Tongue (tissue), 2 donors: Measurements from ENCODE around the gene HERPUD2. TPM values are rescaled to one million over a fixed set of nuclear protein-coding genes. Genes with fewer than 3 reads are reported as not detected.
"Not testable (repeated sequence)": the region's sequence is repeated elsewhere in the genome, so short reads cannot be mapped to it uniquely, and the experiment has no call there.

ENCODE experiments used
- DNase-seq: peaks from one replicate; pipeline ENCODE4 v3.0.0-alpha.2; 2015
- total RNA-seq: library from RNA; depleted of rRNA; stranded (reverse); fragments of >200 nt; gene quantifications from one replicate; pipeline ENCODE4 v1.2.3, GENCODE V29; 2014

The HERPUD2 gene
- total RNA-seq, 1 donor from 2014 or later: 19.6 TPM

DNA sequence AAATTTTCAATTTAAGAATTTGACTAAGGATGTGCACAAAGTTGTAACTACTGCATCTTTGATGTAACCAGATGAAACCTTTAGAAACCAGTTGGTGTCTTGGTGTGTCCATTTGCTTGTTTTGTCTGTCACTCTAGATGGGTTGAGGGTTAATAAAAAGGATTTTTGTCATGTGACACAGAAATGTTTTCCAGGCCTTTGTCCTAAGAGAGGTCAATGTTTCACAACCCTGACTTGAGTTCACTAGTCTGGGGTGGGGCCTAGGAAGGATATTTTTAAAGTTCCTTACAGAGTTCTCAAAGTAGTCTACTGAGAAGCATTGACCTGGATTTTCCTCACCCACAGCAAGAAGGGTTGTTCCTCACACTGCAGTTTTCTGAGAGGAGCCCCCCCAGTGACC is 90.3 kb downstream of the HERPUD2 start:
- DNase-seq: no peak

DNA sequence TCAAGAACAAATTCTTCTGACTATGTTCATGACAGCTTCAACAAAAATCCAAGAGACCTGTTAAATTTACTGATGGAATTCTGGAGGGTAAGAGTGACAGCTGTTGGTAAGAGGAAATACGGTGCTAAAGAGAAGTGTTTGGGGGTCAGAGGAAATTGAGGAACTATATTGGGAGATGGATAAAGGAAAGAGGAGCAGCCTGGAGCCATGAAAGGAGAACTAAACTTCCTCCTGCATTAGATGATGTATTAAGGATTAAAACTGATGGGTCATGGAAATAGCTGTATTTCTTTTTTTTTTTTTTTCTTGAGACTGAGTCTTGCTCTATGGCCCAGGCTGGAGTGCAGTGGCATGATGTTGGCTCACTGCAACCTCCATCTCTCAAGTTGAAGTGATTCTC is 95.3 kb downstream of the HERPUD2 start:
- no peak for DNase-seq

DNA sequence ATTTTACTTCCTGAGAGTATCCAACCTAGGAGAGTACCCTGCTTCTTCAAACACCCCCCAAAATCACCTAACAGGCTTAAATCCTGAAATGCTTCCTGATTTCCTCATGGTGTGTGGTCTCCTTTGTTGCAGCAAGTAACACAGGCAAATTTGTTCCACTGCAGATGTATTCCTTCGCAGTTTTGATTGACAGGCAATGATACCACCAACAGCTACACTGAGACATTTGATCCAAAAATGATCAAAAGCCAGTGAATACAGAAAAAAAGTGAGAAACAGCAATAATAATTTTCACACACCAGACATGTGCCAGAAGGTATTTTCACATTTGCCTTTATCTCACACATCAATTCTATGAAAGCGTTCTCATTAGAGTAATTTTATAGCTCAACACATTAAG is 95.9 kb downstream of the HERPUD2 start:
- DNase-seq: no peak

DNA sequence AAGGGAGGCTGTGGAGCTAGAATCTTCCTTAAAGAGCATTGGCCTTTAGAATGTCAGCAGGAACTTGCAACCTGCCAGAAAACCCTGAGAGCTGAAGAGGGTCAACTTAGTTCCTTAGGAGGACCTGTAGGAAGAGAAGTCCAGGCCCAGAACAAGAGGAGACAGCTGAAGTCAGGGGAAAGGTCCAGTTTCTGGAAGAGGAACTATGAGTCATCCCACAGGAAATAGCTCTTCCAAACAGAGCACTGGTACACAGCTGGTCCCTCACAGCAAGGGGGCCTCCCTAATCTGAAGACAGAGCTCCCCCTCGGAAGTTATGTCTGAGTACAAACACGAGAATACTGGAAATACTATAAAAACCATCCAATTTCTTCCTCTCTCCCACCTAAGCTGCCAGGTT is 98.9 kb downstream of the HERPUD2 start:
- peak; percentile 4 for DNase-seq

DNA sequence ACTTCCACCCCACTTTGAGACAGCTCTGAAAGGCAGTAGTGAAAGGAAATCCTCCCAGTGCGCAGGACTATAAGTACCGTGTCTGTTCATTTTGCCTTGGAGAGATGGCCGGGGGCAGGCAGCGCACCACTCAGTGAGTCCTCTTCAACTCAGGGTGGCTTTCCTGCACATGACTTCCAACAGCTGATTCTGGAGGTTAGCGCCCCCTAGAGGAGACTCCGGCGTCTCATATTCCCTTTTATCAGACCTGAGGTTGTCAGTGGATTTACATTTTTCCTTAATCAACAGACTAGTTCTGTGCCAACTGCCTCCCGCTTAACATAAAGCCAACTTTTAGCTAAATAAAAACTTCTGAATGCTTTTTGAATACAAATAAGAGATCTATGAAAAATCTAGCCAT is 101.0 kb downstream of the HERPUD2 start:
- no peak for DNase-seq

DNA sequence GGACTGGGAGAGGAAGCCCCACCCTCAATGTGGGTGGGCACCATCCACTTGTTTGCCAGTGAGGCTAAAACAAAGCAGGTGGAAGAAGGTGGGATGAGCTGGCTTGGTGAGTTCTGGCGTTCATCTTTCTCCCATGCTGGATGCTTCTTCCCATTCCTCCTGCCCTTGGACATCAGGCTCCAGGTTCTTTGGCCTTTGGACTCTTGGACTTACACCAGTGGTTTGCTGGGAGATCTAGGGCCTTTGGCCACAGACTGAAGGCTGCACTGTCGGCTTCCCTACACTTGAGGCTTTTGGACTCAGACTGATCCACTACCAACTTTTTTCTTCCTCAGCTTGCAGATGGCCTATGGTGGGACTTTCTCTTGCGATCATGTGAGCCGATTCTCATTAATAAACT is 106.3 kb downstream of the HERPUD2 start:
- no peak for DNase-seq

DNA sequence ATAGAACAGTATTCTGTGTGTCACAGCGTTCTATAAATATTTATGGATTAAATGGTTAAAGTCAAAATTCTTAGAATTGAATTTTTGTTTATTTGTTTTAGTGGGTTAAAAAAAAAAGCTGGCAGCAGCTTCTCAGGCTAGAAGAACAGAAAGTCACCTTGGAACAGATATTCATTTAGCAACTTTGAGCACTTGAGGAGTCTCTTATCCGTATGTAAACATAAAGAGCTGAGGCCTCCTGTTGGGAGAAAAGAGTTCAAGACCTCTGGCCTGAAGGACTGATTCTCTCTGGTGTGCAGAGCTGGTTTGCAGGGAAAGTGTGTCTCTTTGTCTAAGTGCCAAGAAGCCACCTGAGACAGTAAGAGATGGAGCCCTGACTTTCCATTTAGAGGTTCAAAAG is 109.9 kb downstream of the HERPUD2 start:
- DNase-seq: no peak

DNA sequence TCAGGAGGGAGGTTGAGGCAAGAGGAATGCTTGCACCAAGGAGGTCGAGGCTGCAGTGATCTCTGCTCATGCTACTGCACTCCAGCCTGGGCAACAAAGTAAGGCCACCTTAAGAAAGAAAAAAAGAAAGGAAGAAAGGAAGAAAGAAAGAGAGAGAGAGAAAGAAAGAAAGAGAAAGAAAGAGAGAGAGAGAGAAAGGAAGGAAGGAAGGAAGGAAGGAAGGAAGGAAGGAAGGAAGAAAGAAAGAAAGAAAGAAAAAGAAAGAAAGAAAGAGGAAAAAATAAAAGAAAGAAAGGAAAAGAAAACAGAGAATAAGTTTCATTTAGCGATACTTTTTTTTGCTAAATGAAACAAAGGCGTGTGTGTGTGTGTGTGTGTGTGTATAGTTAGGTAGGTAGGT is 110.4 kb downstream of the HERPUD2 start:
- DNase-seq: not testable (repeated sequence)

Other genes starting within 250 kb of the HERPUD2 start
- 362 TPM for gene SEPTIN7, start 105.9 kb upstream of the HERPUD2 start, total RNA-seq